IPS-11a (cell line): ENCODE measurements around the gene SLC25A29.
"Not testable (repeated sequence)": the region's sequence is repeated elsewhere in the genome, so short reads cannot be mapped to it uniquely, and the experiment has no call there.

ENCODE experiments used
- H3K4me3 ChIP-seq: one replicate; pipeline ENCODE4 v1.5.1; 2013; ENCODE audit warnings: low read depth, low read length, control low read depth

Gene SLC25A29

GRCh38 chr14:100312877-100313400, 6.7 kb upstream of the SLC25A29 start:
- no peak overlapping the region for H3K4me3 ChIP-seq

- not testable (repeated sequence) for H3K4me3 ChIP-seq
These were observed 6.0 kb upstream of the SLC25A29 start for GRCh38 chr14:100312110-100312876.

GRCh38 chr14:100309028-100309737, 2.9 kb upstream of the SLC25A29 start:
- no peak overlapping the region for H3K4me3 ChIP-seq

- not testable (repeated sequence) for H3K4me3 ChIP-seq
These were observed 2.2 kb upstream of the SLC25A29 start for GRCh38 chr14:100308427-100308792.

- H3K4me3 ChIP-seq, result no peak overlapping the region
These were observed 1.7 kb upstream of the SLC25A29 start for GRCh38 chr14:100307766-100308426.

- peak overlapping the region; percentile 78 for H3K4me3 ChIP-seq
These were observed 938 bp upstream of the SLC25A29 start for GRCh38 chr14:100306998-100307765.

GRCh38 chr14:100305324-100306100, 732 bp downstream of the SLC25A29 start:
- H3K4me3 ChIP-seq, result peak overlapping the region; percentile 86

- H3K4me3 ChIP-seq, result peak overlapping the region; percentile 86
These were observed 1.4 kb downstream of the SLC25A29 start for GRCh38 chr14:100304825-100305323.

GRCh38 chr14:100303925-100304324, 2.3 kb downstream of the SLC25A29 start:
- no peak overlapping the region for H3K4me3 ChIP-seq

- no peak overlapping the region for H3K4me3 ChIP-seq
These were observed 3.1 kb downstream of the SLC25A29 start for GRCh38 chr14:100303179-100303578.

- no peak overlapping the region for H3K4me3 ChIP-seq
These were observed 3.6 kb downstream of the SLC25A29 start for GRCh38 chr14:100302616-100303015.

- H3K4me3 ChIP-seq, result no peak overlapping the region
These were observed 7.0 kb downstream of the SLC25A29 start for GRCh38 chr14:100299238-100299560.

- H3K4me3 ChIP-seq, result no peak overlapping the region
These were observed 7.5 kb downstream of the SLC25A29 start for GRCh38 chr14:100298551-100299237.

GRCh38 chr14:100297320-100298300, 8.6 kb downstream of the SLC25A29 start:
- no peak overlapping the region for H3K4me3 ChIP-seq

GRCh38 chr14:100296729-100297128, 9.5 kb downstream of the SLC25A29 start:
- H3K4me3 ChIP-seq, result not testable (repeated sequence)

- no peak overlapping the region for H3K4me3 ChIP-seq
These were observed 10.1 kb downstream of the SLC25A29 start for GRCh38 chr14:100296106-100296651.

GRCh38 chr14:100295376-100296105, 10.7 kb downstream of the SLC25A29 start:
- H3K4me3 ChIP-seq, result no peak overlapping the region
